ENCODE results near the gene AP2B1.

AP2B1 gene

DNA sequence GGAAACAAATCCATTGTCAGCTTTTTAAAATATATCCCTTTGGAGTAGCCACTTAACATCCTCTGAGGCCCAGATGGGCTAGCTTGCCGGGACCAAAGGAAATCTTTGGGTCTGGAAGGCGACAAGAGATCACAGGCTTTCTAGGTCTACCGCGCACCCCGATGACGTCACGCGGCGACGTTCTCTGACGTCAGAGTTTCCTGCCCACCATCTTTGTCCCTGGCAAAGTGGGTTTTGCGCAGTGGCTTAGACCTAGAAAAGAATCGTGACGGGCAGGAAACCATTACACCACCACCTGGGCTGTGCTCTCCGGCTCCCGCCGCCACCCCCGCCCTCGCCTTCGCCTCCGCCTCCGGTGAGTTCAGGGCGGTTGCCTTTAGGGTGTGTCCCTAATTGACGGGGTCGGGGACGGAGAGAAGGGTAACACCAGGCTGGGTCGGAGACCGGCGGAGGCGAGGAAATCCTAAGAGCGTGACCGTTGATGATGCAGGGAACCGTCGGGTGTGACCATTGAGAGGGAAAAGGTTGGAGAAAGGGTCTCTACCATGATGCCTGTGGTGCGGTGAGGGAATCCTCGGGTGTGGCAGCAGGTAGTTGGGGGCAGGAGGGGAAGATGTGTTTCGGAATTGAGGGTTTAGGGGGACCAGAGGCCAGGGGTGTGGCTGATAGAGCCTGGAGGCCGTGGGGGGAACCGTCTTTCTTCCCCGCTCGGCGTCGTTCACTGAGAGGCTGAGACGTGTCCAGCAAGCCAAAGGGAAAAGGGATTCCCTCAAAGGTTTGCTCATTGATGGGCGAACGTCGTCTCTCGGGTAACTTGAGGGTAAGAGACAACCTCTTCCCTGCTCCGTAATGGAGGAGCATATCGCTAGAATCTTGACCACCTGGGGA, at the start of gene AP2B1:
TSS of gene AP2B1 (plus strand) at position 249 of the 888 bp plus-strand sequence. CDS start 6,709 bp downstream, outside the sequence.
- no peaks in the 10 kb centered on the region for H3K27me3 ChIP-seq (ENCODE audit: control insufficient read depth in 5 of 5, insufficient read depth in 4 of 5, low read length in 5 of 5)
- peak within 1 kb of the TSS; percentile 78 to 99 (median 95) for H3K9ac ChIP-seq (ENCODE audit: low read length in 5 of 5)
- H3K4me3 ChIP-seq (ENCODE audit: low read depth in 1 of 5, low read length in 5 of 5) = peak within 1 kb of the TSS; percentile 95 to 100 (median 99)
- H3K9me3 ChIP-seq (ENCODE audit: control insufficient read depth in 5 of 5, low read length in 5 of 5) = no peaks in the 10 kb centered on the region
- peak within 1 kb of the TSS; percentile 79 for H3K27ac ChIP-seq (ENCODE audit: low read depth, low read length)
- H3K36me3 ChIP-seq (ENCODE audit: control insufficient read depth in 5 of 5, insufficient read depth in 5 of 5, low read length in 5 of 5) = no peaks in the 10 kb centered on the region
- peaks cover 0 to 27% (median 23%) of the 10 kb centered on the region in 5 donors for H3K4me1 ChIP-seq (ENCODE audit: control insufficient read depth in 5 of 5, insufficient read depth in 5 of 5, low read length in 5 of 5)

- H3K9ac ChIP-seq (ENCODE audit: low read length in 5 of 5) = peak within 1 kb of the TSS in 4 of 5 donors; percentile 31 to 72 (median 44)
- H3K4me1 ChIP-seq (ENCODE audit: control insufficient read depth in 5 of 5, insufficient read depth in 5 of 5, low read length in 5 of 5) = peaks cover 0 to 70% (median 32%) of the 10 kb centered on the region in 5 donors
- H3K4me3 ChIP-seq (ENCODE audit: low read depth in 1 of 5, low read length in 5 of 5) = peak within 1 kb of the TSS in 4 of 5 donors; percentile 35 to 53 (median 46)
These were observed 49.5 kb upstream of the AP2B1 start, which contains the start of gene SLFN12L for GRCh38 chr17:35537601-35538141. Gene SLFN12L (minus strand): TSS chr17:35537678. CDS start chr17:35522364, 15,314 bp downstream.

DNA sequence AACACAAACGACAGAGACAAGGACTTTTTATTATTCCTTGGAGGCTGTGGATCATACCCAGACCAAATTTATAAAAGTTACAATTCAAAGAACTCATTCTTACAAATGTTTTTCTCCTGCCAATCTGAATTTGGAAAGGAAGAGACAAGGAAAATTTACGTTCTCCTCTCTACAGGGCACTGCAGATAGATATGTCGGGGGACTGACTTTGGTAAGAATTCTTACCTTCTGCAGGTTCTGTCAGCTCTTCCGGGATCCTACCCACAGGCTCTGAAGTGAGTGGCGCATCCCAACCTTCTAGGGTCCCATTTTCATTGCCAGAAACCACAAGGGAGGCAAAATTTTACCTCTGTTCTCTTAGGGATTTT, 47.5 kb upstream of the AP2B1 start:
- no peaks in the 10 kb centered on the region for H3K27me3 ChIP-seq (ENCODE audit: control insufficient read depth in 5 of 5, insufficient read depth in 4 of 5, low read length in 5 of 5)
- no peaks in the 10 kb centered on the region for H3K36me3 ChIP-seq (ENCODE audit: control insufficient read depth in 5 of 5, insufficient read depth in 5 of 5, low read length in 5 of 5)
- H3K9ac ChIP-seq (ENCODE audit: low read length in 5 of 5) = peak overlapping the region in 3 of 5 donors; percentile 5 to 56 (median 44)
- H3K4me1 ChIP-seq (ENCODE audit: control insufficient read depth in 5 of 5, insufficient read depth in 5 of 5, low read length in 5 of 5) = peaks cover 0 to 70% (median 32%) of the 10 kb centered on the region in 5 donors
- peak overlapping the region; percentile 59 for H3K27ac ChIP-seq (ENCODE audit: low read depth, low read length)
- no peaks in the 10 kb centered on the region for H3K9me3 ChIP-seq (ENCODE audit: control insufficient read depth in 5 of 5, low read length in 5 of 5)
- peak overlapping the region in 3 of 5 donors; percentile 3 to 28 (median 12) for H3K4me3 ChIP-seq (ENCODE audit: low read depth in 1 of 5, low read length in 5 of 5)

More at GRCh38 chr17:35537601-35538141, 49.5 kb upstream of the AP2B1 start, which contains the start of gene SLFN12L:
- Histone ChIP-seq H3K9me3 (ENCODE audit: control insufficient read depth in 5 of 5, low read length in 5 of 5) (no peaks in the 10 kb centered on the region), H3K27me3 (ENCODE audit: control insufficient read depth in 5 of 5, insufficient read depth in 4 of 5, low read length in 5 of 5) (no peaks in the 10 kb centered on the region), H3K36me3 (ENCODE audit: control insufficient read depth in 5 of 5, insufficient read depth in 5 of 5, low read length in 5 of 5) (no peaks in the 10 kb centered on the region), H3K27ac (ENCODE audit: low read depth, low read length) (peak within 1 kb of the TSS; percentile 73)

DNA sequence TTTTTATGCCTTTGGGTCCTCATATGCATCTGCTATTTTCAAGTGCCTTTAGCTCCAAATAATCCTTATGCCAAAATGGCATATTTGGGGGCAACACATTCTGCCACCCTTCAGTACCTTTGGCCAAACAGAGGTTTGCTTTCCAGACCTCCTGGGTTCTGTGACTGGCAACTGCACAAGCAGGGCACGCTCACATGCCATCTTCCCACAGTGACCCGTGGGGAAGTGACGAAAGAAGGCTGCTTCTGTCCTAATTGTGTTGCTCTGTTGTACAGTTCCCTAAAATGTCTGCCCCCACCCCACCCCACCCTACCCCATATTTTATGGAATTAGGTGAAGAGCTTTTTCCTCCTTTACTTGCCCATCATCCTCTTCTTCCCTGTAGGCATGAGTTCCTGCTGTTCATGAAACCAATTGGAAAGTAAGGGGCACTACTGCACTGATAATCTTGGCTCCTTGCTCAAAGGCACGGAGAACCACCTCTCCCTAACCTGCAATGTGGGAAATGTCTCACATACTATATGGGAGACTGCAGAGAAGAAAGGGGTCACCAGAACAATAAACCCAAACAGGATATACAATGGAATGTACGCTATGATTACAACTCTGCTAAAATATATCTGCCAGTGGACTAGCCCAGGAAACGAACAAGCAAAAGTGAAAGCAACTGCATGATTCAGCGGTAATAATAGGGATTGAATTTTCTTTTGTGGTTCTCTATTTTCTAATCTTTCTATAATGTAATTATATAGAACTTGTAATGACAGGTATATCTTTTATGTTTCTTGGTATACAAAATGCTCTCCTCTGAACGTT, 46.3 kb upstream of the AP2B1 start:
- peaks cover 0 to 66% (median 32%) of the 10 kb centered on the region in 5 donors for H3K4me1 ChIP-seq (ENCODE audit: control insufficient read depth in 5 of 5, insufficient read depth in 5 of 5, low read length in 5 of 5)
- H3K9ac ChIP-seq (ENCODE audit: low read length in 5 of 5) = peak overlapping the region in 4 of 5 donors; percentile 2 to 62 (median 56)
- H3K36me3 ChIP-seq (ENCODE audit: control insufficient read depth in 5 of 5, insufficient read depth in 5 of 5, low read length in 5 of 5) = no peaks in the 10 kb centered on the region

GRCh38 chr17:35541434-35541833, 45.7 kb upstream of the AP2B1 start:
- H3K27ac ChIP-seq (ENCODE audit: low read depth, low read length) = peak overlapping the region; percentile 80
- H3K4me1 ChIP-seq (ENCODE audit: control insufficient read depth in 5 of 5, insufficient read depth in 5 of 5, low read length in 5 of 5) = peaks cover 0 to 61% (median 32%) of the 10 kb centered on the region in 5 donors
- H3K36me3 ChIP-seq (ENCODE audit: control insufficient read depth in 5 of 5, insufficient read depth in 5 of 5, low read length in 5 of 5) = no peaks in the 10 kb centered on the region
- peak overlapping the region in 4 of 5 donors; percentile 2 to 62 (median 46) for H3K9ac ChIP-seq (ENCODE audit: low read length in 5 of 5)
- H3K27me3 ChIP-seq (ENCODE audit: control insufficient read depth in 5 of 5, insufficient read depth in 4 of 5, low read length in 5 of 5) = no peaks in the 10 kb centered on the region
- no peaks in the 10 kb centered on the region for H3K9me3 ChIP-seq (ENCODE audit: control insufficient read depth in 5 of 5, low read length in 5 of 5)
- peak overlapping the region in 4 of 5 donors; percentile 66 to 71 (median 68) for H3K4me3 ChIP-seq (ENCODE audit: low read depth in 1 of 5, low read length in 5 of 5)

More for the DNA sequence above, 46.3 kb upstream of the AP2B1 start:
- Histone ChIP-seq H3K9me3 (ENCODE audit: control insufficient read depth in 5 of 5, low read length in 5 of 5) (no peaks in the 10 kb centered on the region), H3K4me3 (ENCODE audit: low read depth in 1 of 5, low read length in 5 of 5) (peak overlapping the region; percentile 65 to 71 (median 67)), H3K27me3 (ENCODE audit: control insufficient read depth in 5 of 5, insufficient read depth in 4 of 5, low read length in 5 of 5) (no peaks in the 10 kb centered on the region), H3K27ac (ENCODE audit: low read depth, low read length) (peak overlapping the region; percentile 80)

DNA sequence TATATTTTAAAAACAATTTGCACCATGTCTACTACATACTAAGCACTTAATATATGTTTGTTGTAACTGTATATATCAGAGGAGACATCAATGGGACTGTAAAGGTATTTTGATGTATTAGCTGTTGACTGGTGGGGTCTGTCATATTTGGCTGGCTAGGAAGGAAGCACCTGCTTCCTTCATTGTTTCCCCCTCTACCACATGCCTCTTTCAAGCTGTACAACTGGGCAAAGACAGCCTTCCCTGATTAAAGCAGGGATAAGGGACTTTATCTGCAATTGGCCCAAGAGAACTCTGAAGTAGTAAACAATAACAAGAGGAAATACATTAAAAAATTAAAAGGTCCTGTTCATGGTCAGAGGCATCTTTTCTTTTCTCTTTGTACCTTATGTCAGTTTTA, 44.1 kb upstream of the AP2B1 start:
- peaks cover 0 to 46% (median 20%) of the 10 kb centered on the region in 5 donors for H3K4me1 ChIP-seq (ENCODE audit: control insufficient read depth in 5 of 5, insufficient read depth in 5 of 5, low read length in 5 of 5)
- no peak overlapping the region for H3K27ac ChIP-seq (ENCODE audit: low read depth, low read length)

GRCh38 chr17:35543856-35544255, 43.3 kb upstream of the AP2B1 start:
- H3K36me3 ChIP-seq (ENCODE audit: control insufficient read depth in 5 of 5, insufficient read depth in 5 of 5, low read length in 5 of 5) = no peaks in the 10 kb centered on the region
- H3K27ac ChIP-seq (ENCODE audit: low read depth, low read length) = no peak overlapping the region

More for the DNA sequence above, 44.1 kb upstream of the AP2B1 start:
- Histone ChIP-seq H3K27me3 (ENCODE audit: control insufficient read depth in 5 of 5, insufficient read depth in 4 of 5, low read length in 5 of 5) (no peaks in the 10 kb centered on the region), H3K9ac (ENCODE audit: low read length in 5 of 5) (no peak overlapping the region), H3K9me3 (ENCODE audit: control insufficient read depth in 5 of 5, low read length in 5 of 5) (no peaks in the 10 kb centered on the region), H3K36me3 (ENCODE audit: control insufficient read depth in 5 of 5, insufficient read depth in 5 of 5, low read length in 5 of 5) (no peaks in the 10 kb centered on the region), H3K4me3 (ENCODE audit: low read depth in 1 of 5, low read length in 5 of 5) (no peak overlapping the region)

DNA sequence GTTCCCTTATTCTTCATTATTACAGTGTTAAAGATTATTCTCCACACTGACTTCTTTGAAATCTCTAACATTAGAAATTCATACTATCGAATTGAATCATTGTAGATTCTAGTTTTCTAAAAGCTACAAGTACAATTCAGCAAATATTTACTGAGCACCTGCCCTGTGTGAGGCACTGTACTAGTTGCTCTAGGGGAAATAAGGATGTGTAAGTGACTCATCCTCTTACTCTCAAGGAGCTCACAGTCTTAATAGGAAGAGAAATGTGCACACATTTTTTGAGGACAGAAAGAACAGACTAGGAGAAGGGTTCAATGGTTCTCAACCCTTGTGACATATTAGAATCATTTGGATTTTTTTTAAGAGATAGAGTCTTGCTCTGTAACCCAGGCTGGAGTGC, 42.0 kb upstream of the AP2B1 start:
- H3K27ac ChIP-seq (ENCODE audit: low read depth, low read length) = no peak overlapping the region
- peaks cover 0 to 28% (median 5%) of the 10 kb centered on the region in 5 donors for H3K4me1 ChIP-seq (ENCODE audit: control insufficient read depth in 5 of 5, insufficient read depth in 5 of 5, low read length in 5 of 5)
- H3K9me3 ChIP-seq (ENCODE audit: control insufficient read depth in 5 of 5, low read length in 5 of 5) = no peaks in the 10 kb centered on the region
- H3K27me3 ChIP-seq (ENCODE audit: control insufficient read depth in 5 of 5, insufficient read depth in 4 of 5, low read length in 5 of 5) = no peaks in the 10 kb centered on the region
- no peak overlapping the region for H3K9ac ChIP-seq (ENCODE audit: low read length in 5 of 5)
- no peaks in the 10 kb centered on the region for H3K36me3 ChIP-seq (ENCODE audit: control insufficient read depth in 5 of 5, insufficient read depth in 5 of 5, low read length in 5 of 5)
- no peak overlapping the region for H3K4me3 ChIP-seq (ENCODE audit: low read depth in 1 of 5, low read length in 5 of 5)

More at GRCh38 chr17:35543856-35544255, 43.3 kb upstream of the AP2B1 start:
- Histone ChIP-seq H3K4me1 (ENCODE audit: control insufficient read depth in 5 of 5, insufficient read depth in 5 of 5, low read length in 5 of 5) (peaks cover 0 to 37% (median 15%) of the 10 kb centered on the region in 5 donors), H3K9me3 (ENCODE audit: control insufficient read depth in 5 of 5, low read length in 5 of 5) (no peaks in the 10 kb centered on the region), H3K9ac (ENCODE audit: low read length in 5 of 5) (no peak overlapping the region), H3K4me3 (ENCODE audit: low read depth in 1 of 5, low read length in 5 of 5) (no peak overlapping the region), H3K27me3 (ENCODE audit: control insufficient read depth in 5 of 5, insufficient read depth in 4 of 5, low read length in 5 of 5) (no peaks in the 10 kb centered on the region)

DNA sequence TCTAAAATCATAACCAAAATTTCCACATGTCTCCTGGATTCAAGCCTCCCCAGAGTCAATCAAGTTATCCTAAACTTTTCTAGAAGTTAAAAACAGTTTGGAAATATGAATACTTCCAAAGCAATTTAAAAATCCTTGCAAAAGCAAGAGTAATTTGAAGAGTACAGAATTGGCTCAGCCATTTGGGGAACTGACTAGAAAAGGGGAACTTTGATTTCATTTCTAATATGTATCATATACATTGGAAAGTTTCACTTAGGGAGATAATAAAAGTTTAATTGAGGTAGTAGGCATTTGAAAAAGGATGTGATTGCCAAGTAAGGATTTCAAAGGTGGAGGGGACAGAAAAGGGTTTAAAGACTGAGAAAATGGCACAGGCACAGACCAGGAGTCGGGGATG, 40.6 kb upstream of the AP2B1 start:
- Histone ChIP-seq H3K27ac (ENCODE audit: low read depth, low read length) (no peak overlapping the region), H3K27me3 (ENCODE audit: control insufficient read depth in 5 of 5, insufficient read depth in 4 of 5, low read length in 5 of 5) (no peaks in the 10 kb centered on the region), H3K4me1 (ENCODE audit: control insufficient read depth in 5 of 5, insufficient read depth in 5 of 5, low read length in 5 of 5) (peaks cover 0 to 17% (median 0%) of the 10 kb centered on the region in 5 donors)

More for the DNA sequence above, 40.6 kb upstream of the AP2B1 start:
- Histone ChIP-seq H3K36me3 (ENCODE audit: control insufficient read depth in 5 of 5, insufficient read depth in 5 of 5, low read length in 5 of 5) (no peaks in the 10 kb centered on the region), H3K4me3 (ENCODE audit: low read depth in 1 of 5, low read length in 5 of 5) (no peak overlapping the region), H3K9ac (ENCODE audit: low read length in 5 of 5) (no peak overlapping the region), H3K9me3 (ENCODE audit: control insufficient read depth in 5 of 5, low read length in 5 of 5) (no peaks in the 10 kb centered on the region)

Data from subcutaneous abdominal adipose tissue (tissue), 5 donors.